ENCODE results near the gene ZNF195.
"Not testable (repeated sequence)": the region's sequence is repeated elsewhere in the genome, so short reads cannot be mapped to it uniquely, and the experiment has no call there.

ZNF195 gene

GRCh38 chr11:3378426-3379423 is at the start of gene ZNF195:
Gene ZNF195, minus strand, starts transcription at chr11:3379146. Its CDS starts 106 bp downstream, at chr11:3379040.
- DNase-seq (ENCODE audit: low spot score) = peak; percentile 99

- DNase-seq (ENCODE audit: low spot score) = not testable (repeated sequence)
These were observed 49.1 kb upstream of the ZNF195 start for GRCh38 chr11:3428076-3428475.

DNA sequence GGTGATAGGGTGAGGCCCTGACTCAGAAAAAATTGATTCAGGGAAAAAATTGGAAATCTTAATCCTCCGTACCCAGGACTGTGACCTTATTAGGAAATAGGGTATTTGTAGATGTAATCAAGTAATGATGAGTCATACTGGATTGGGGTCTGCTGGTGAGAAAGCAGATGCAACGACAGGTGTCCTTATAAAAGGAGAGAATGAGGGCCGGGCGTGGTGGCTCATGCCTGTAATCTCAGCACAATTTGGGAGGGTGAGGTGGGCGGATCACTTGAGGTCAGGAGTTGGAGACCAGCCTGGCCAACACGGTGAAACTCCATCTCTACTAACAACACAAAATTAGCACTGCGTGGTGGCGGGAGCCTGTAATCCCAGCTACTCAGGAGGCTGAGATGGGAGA is 47.6 kb upstream of the ZNF195 start:
- not testable (repeated sequence) for DNase-seq (ENCODE audit: low spot score)

- DNase-seq (ENCODE audit: low spot score) = not testable (repeated sequence)
These were observed 45.0 kb upstream of the ZNF195 start for GRCh38 chr11:3423928-3424327.

DNA sequence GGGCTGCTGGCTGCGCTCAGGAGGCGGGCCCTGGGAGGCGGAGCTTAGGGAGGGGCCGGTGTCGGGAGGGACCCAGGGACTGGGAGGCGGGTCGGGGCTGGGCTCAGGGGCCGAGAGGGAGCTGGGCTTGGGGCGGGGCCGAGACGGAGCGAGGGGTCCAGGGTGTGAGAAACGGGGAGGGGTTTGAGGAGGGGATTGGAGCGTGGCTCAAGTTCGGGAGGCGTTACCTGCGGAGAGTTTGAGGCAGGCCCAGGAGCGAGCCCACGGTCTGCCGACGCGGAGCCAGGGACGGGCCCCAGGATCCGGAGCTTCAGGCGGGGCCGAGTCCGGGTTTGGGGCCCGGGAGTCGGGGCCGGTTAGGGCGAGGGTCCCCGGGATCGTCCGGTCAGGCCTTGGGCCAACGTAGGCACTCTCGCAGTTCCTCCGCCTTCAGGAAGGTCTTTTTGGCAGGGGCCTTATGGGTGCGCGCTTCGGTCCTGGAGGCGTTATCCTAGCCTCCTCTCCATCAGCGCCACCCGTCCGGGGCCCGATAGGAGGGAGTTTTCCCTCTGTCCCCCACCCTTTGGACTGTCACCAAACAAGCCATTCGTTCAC is 44.3 kb upstream of the ZNF195 start:
- not testable (repeated sequence) for DNase-seq (ENCODE audit: low spot score)

- peak; percentile 70 for DNase-seq (ENCODE audit: low spot score)
These were observed 43.6 kb upstream of the ZNF195 start for GRCh38 chr11:3422380-3423137.

DNA sequence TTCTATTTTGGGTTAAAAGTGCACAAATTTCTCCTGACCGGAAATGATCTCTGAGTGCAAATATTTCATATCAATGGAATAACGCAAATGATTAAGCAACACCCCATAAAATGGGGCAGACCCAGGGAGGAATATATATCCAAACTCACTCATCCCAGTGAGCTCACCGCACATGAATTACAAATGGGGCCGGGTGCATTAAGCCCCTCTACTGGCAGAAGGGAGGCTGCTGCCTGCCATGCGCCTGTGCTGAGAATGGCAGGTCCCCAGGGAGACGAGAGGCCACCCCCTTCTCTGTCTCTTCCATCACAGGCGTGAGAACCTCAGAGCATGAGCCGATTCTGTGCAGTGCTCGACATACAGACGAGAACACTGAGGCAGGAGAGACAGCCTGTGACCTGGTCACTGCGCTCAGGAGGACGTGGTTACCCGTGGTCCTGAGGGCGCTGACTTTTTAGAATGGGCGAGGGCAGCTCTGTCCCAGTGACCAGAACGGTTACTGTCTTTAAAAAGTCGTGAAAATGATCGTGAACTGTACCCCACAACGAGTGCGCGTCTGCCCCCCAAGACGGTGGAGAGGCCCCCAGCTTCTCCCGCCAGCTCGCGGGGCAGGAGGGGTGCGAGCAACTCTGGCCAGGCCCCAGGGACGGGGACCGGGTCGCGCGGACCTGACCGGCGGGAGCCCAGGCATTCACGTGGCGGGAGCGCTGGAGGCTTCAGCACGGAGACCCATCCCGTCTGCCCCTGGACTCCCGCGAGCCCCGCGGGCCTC is 42.8 kb upstream of the ZNF195 start:
- not testable (repeated sequence) for DNase-seq (ENCODE audit: low spot score)

GRCh38 chr11:3420281-3421042 is 41.5 kb upstream of the ZNF195 start:
- not testable (repeated sequence) for DNase-seq (ENCODE audit: low spot score)

- not testable (repeated sequence) for DNase-seq (ENCODE audit: low spot score)
These were observed 40.5 kb upstream of the ZNF195 start for GRCh38 chr11:3419496-3419895.

DNA sequence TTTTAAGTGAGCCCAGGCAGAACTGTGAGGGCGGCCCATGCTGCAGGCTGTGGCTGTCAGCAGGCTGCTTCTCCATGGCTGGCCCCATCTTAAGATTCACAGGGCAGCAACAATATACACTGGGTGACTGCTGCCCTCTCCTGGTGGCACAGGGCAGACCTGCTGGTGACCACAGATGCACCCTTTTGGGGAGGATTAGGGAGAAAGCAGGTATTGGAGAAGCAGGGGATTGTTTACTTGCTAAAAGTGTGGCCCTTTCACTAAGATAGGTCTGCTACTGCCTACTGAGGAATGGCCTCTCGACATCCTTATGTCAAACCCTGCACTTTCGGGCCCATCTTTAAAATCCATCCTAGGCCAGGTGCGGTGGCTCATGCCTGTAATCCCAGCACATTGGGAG is 38.1 kb upstream of the ZNF195 start:
- DNase-seq (ENCODE audit: low spot score) = not testable (repeated sequence)

DNA sequence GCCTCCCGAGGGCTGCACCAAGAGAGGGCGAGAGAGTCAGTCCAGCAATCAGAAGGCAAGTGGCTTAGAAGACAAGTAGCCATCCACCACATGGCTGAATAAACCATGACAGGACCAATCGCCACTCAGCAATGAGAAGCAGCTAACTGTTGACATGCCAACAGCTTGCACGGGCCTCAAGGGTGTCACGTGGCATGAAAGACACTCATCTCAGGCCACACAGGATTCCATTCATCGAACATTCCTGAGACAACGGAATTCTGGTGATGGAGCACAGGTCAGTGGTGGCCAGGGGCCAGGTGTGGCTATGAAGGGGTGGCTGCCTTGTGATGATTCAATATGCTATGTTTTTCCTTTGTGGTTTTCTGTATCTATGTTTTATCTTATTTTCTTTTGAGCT is 36.4 kb upstream of the ZNF195 start:
- DNase-seq (ENCODE audit: low spot score) = not testable (repeated sequence)

GRCh38 chr11:3413666-3414065 is 34.7 kb upstream of the ZNF195 start:
- not testable (repeated sequence) for DNase-seq (ENCODE audit: low spot score)

GRCh38 chr11:3412837-3413236 is 33.9 kb upstream of the ZNF195 start:
- no peak for DNase-seq (ENCODE audit: low spot score)

- peak; percentile 69 for DNase-seq (ENCODE audit: low spot score)
These were observed 29.8 kb upstream of the ZNF195 start for GRCh38 chr11:3408722-3409121.

DNA sequence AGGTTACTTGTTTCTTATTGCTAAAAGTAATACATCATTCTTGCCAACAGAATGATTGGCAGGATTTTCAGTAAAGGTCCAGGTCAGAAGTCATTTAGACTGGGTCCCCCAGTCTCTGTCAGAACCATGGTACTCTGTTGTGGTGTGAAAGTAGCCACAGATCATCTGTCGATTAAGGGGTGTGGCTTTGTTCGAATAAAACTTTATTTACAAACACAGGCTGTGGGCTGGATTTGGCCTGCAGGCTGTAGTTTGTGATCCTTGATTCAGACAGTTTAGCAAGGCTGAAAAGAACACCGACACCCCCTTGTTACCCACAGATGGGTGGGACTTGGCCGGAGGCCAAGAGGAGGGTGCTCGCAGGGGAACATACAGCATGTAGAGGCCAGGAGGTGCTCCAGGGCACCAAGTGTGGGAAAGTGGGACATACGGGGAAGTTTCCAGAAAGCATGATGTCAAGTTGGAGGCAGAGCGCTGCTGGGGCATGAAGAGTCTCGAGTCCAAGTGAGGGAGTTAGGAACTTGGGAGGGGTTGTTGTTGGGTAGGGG is 29.2 kb upstream of the ZNF195 start:
- DNase-seq (ENCODE audit: low spot score) = not testable (repeated sequence)

GRCh38 chr11:3406937-3407336 is 28.0 kb upstream of the ZNF195 start:
- not testable (repeated sequence) for DNase-seq (ENCODE audit: low spot score)

DNA sequence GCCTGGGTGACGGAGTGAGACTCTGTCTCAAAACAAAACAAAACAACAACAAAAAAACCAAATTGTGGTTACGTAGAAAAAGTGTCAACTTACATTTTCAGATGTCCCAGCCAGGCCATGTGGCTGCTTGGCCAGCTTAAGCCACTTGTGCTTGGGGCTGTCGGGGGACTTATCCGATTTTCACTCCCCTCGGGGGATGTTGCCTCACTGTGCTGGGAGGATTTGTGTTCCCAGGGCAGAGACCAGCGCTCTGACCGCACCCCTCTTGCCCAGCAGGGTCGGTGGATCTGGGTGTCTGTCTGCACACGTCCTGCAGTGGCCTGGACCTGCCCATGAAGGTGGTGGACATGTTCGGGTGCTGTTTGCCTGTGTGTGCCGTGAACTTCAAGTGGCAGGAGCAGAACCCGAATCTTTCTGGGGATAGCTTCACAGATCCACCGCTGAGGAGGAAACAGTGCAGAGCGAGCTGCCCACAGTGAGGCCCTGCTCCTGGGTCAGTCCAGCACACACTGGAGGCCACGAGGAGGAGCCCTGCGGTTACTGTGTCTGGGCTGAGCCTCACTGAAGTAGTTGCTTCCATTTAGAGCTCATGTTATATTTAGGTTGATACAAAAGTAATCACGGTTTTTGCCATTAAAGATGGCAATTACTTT is 27.4 kb upstream of the ZNF195 start:
- DNase-seq (ENCODE audit: low spot score) = not testable (repeated sequence)

GRCh38 chr11:3404076-3404925 is 25.4 kb upstream of the ZNF195 start:
- not testable (repeated sequence) for DNase-seq (ENCODE audit: low spot score)

GRCh38 chr11:3402861-3403250 is 23.9 kb upstream of the ZNF195 start:
- not testable (repeated sequence) for DNase-seq (ENCODE audit: low spot score)
